Body of pancreas (tissue), 4 donors: Measurements from ENCODE around the gene PDZRN3.

Source experiments
- CTCF ChIP-seq, 7 experiments: fragments of 450-650 bp in 4 of 7; fragments of 200-600 bp in 3 of 7; sonication (generic) in 3 of 7; IDR thresholded peaks; one replicate each; pipeline ENCODE4 v1.5.1; 2016 to 2019; ENCODE audit warnings: antibody characterized with exemption in 7 of 7
- POLR2A ChIP-seq, 3 donors: fragments of 450-650 bp; IDR thresholded peaks; one replicate each; pipeline ENCODE4 v1.6.1; 2016; ENCODE audit warnings: antibody characterized with exemption in 3 of 3, mild to moderate bottlenecking in 2 of 3

GRCh38 chr3:73473898-73474416, 150.8 kb downstream of the PDZRN3 start:
- no peak for TF ChIP-seq CTCF (IDR thresholded peaks at IDR 0.05)
- no peak for TF ChIP-seq POLR2A (IDR thresholded peaks at IDR 0.05)
